Mesenchymal stem cell (in vitro differentiated cells and primary cell): Measurements from ENCODE around the gene PEX3.

Source experiments
- DNase-seq: peaks from one replicate; pipeline ENCODE4 v3.0.0-alpha.2; 2013
- H2AFZ ChIP-seq: one replicate; pipeline ENCODE4 v1.6.1; 2013; ENCODE audit warnings: low read depth, mild to moderate bottlenecking, control low read depth, inconsistent platforms, low read length, moderate library complexity
- H2AK5ac ChIP-seq: 2 replicates; pipeline ENCODE4 v1.6.1; 2013; ENCODE audit warnings: low read length, moderate library complexity, mild to moderate bottlenecking, inconsistent platforms; ENCODE audit not compliant: severe bottlenecking
- H2BK120ac ChIP-seq: one replicate; pipeline ENCODE4 v1.6.1; 2013; ENCODE audit warnings: low read depth, mild to moderate bottlenecking, inconsistent platforms, low read length, moderate library complexity
- H2BK12ac ChIP-seq, 2 experiments: one replicate each; pipeline ENCODE4 v1.6.1; 2013; ENCODE audit warnings: inconsistent platforms in 2 of 2, low read length in 2 of 2, mild to moderate bottlenecking in 2 of 2, moderate library complexity in 2 of 2, control low read depth in 1 of 2
- H2BK15ac ChIP-seq: one replicate; pipeline ENCODE4 v1.6.1; 2013; ENCODE audit warnings: mild to moderate bottlenecking, low read depth, inconsistent platforms; ENCODE audit not compliant: poor library complexity, severe bottlenecking
- H2BK5ac ChIP-seq: 2 replicates; pipeline ENCODE4 v1.6.1; 2013; ENCODE audit warnings: low read depth, mild to moderate bottlenecking, low read length, control low read depth, inconsistent platforms; ENCODE audit not compliant: poor library complexity, severe bottlenecking
- H3K14ac ChIP-seq, 2 experiments: one replicate each; pipeline ENCODE4 v1.6.1; 2013; ENCODE audit warnings: inconsistent platforms in 2 of 2, low read length in 2 of 2, control low read depth in 1 of 2, mild to moderate bottlenecking in 1 of 2, moderate library complexity in 1 of 2
- H3K18ac ChIP-seq, 2 experiments: one replicate each; pipeline ENCODE4 v1.6.1; 2013; ENCODE audit warnings: inconsistent platforms in 2 of 2, low read length in 2 of 2, control low read depth in 1 of 2, low read depth in 1 of 2, mild to moderate bottlenecking in 1 of 2
- H3K23ac ChIP-seq, 2 experiments: one replicate each; pipeline ENCODE4 v1.6.1; 2013; ENCODE audit warnings: inconsistent platforms in 2 of 2, low read length in 2 of 2, mild to moderate bottlenecking in 2 of 2, moderate library complexity in 2 of 2, control low read depth in 1 of 2
- H3K27ac ChIP-seq: 2 replicates; pipeline ENCODE4 v1.5.1; 2013; ENCODE audit warnings: mild to moderate bottlenecking, moderate library complexity, low read length, control low read depth, inconsistent platforms; ENCODE audit not compliant: poor library complexity, severe bottlenecking
- H3K27me3 ChIP-seq, 2 experiments: 2 replicates each; pipeline versions ENCODE4 v1.6.1 to v1.7.0; 2013; ENCODE audit warnings: low read length in 2 of 2, mild to moderate bottlenecking in 2 of 2, moderate library complexity in 2 of 2, control low read depth in 1 of 2, inconsistent platforms in 1 of 2; ENCODE audit not compliant: control insufficient read depth in 1 of 2, insufficient read depth in 1 of 2
- H3K36me3 ChIP-seq, 2 experiments: 2 replicates each; pipeline versions ENCODE4 v1.6.1 to v1.7.0; 2013; ENCODE audit warnings: low read length in 2 of 2, control low read depth in 1 of 2, inconsistent platforms in 1 of 2, low read depth in 1 of 2, mild to moderate bottlenecking in 1 of 2; ENCODE audit not compliant: insufficient read depth in 2 of 2, control insufficient read depth in 1 of 2
- H3K4ac ChIP-seq, 2 experiments: one replicate each; pipeline ENCODE4 v1.6.1; 2013; ENCODE audit warnings: inconsistent platforms in 2 of 2, low read length in 2 of 2, mild to moderate bottlenecking in 2 of 2, moderate library complexity in 2 of 2, control low read depth in 1 of 2, low read depth in 1 of 2
- H3K4me1 ChIP-seq: 2 replicates; pipeline ENCODE4 v1.6.1; 2013; ENCODE audit warnings: low read depth, low read length, control low read depth; ENCODE audit not compliant: control insufficient read depth, insufficient read depth
- H3K4me2 ChIP-seq: 2 replicates; pipeline ENCODE4 v1.6.1; 2013; ENCODE audit warnings: low read length, mild to moderate bottlenecking, inconsistent platforms; ENCODE audit not compliant: poor library complexity, severe bottlenecking
- H3K4me3 ChIP-seq, 2 experiments: 2 replicates each; pipeline versions ENCODE4 v1.5.1 to v1.7.0; 2013; ENCODE audit warnings: low read length in 2 of 2, mild to moderate bottlenecking in 2 of 2, control low read depth in 1 of 2, low read depth in 1 of 2; ENCODE audit not compliant: insufficient read depth in 1 of 2
- H3K79me1 ChIP-seq: replicated peaks from 2 replicates; pipeline ENCODE4 v1.6.1; 2013; ENCODE audit warnings: mild to moderate bottlenecking, control low read depth, low read length, inconsistent platforms; ENCODE audit not compliant: poor library complexity, severe bottlenecking
- H3K9ac ChIP-seq: 2 replicates; pipeline ENCODE4 v1.7.0; 2013; ENCODE audit warnings: mild to moderate bottlenecking, low read length, moderate library complexity
- H3K9me3 ChIP-seq: 2 replicates; pipeline ENCODE4 v1.7.0; 2013; ENCODE audit warnings: mild to moderate bottlenecking, low read length; ENCODE audit not compliant: control insufficient read depth
- H4K8ac ChIP-seq: one replicate; pipeline ENCODE4 v1.6.1; 2013; ENCODE audit warnings: inconsistent platforms, mild to moderate bottlenecking, low read length, moderate library complexity
- H4K91ac ChIP-seq: one replicate; pipeline ENCODE4 v1.6.1; 2013; ENCODE audit warnings: mild to moderate bottlenecking, low read length, inconsistent platforms
- WGBS: methylation state at CpG from one replicate; pipeline ENCODE4 v1.1.7; 2013; ENCODE audit warnings: mixed read lengths; 5-methylcytosine and 5-hydroxymethylcytosine counted together

Gene PEX3

GRCh38 chr6:143426026-143426425 is 24.6 kb upstream of the PEX3 start:
- no peak overlapping the region for H2BK15ac ChIP-seq

GRCh38 chr6:143427109-143427817 is 23.3 kb upstream of the PEX3 start:
- no peak overlapping the region for H3K4me3 ChIP-seq
- no peak overlapping the region for H4K8ac ChIP-seq
- no peaks in the 10 kb centered on the region for H3K4me1 ChIP-seq
- no peak overlapping the region for H3K4me2 ChIP-seq
- H3K9me3 ChIP-seq, result no peaks in the 10 kb centered on the region
- no peaks in the 10 kb centered on the region for H3K27me3 ChIP-seq
- H2AFZ ChIP-seq, result no peak overlapping the region
- no peak overlapping the region for H2BK15ac ChIP-seq
- no peaks in the 10 kb centered on the region for H3K79me1 ChIP-seq
- 2% methylated on average over 4 of the region's 4 CpGs for WGBS
- peak overlapping the region; percentile 23 for H3K9ac ChIP-seq
- H3K4ac ChIP-seq, result no peak overlapping the region
- H3K23ac ChIP-seq, result no peak overlapping the region
- no peak overlapping the region for H4K91ac ChIP-seq
- H3K14ac ChIP-seq, result no peak overlapping the region
- H2BK120ac ChIP-seq, result no peak overlapping the region
- H3K27ac ChIP-seq, result no peak overlapping the region
- H2BK5ac ChIP-seq, result no peak overlapping the region
- H3K36me3 ChIP-seq, result peaks cover 0 to 13% of the 10 kb centered on the region in 2 experiments
- DNase-seq, result peak; percentile 83
- no peak overlapping the region for H2AK5ac ChIP-seq
- no peak overlapping the region for H3K18ac ChIP-seq
- H2BK12ac ChIP-seq, result no peak overlapping the region

More at GRCh38 chr6:143426026-143426425, 24.6 kb upstream of the PEX3 start:
- Histone ChIP-seq H2AK5ac (no peak overlapping the region), H2BK120ac (no peak overlapping the region), H3K9me3 (no peaks in the 10 kb centered on the region), H3K4me3 (no peak overlapping the region), H4K8ac (no peak overlapping the region), H3K79me1 (no peaks in the 10 kb centered on the region), H3K36me3 (peaks cover 0 to 5% of the 10 kb centered on the region in 2 experiments), H2AFZ (no peak overlapping the region), H3K4me1 (no peaks in the 10 kb centered on the region), H3K14ac (no peak overlapping the region), H2BK12ac (no peak overlapping the region), H3K4ac (no peak overlapping the region), H2BK5ac (no peak overlapping the region), H3K27ac (no peak overlapping the region), H3K4me2 (no peak overlapping the region), H3K27me3 (no peaks in the 10 kb centered on the region), H3K9ac (peak overlapping the region; percentile 23), H3K23ac (no peak overlapping the region), H3K18ac (no peak overlapping the region), H4K91ac (no peak overlapping the region)
- WGBS, result 51% methylated on average over 2 of the region's 2 CpGs
- DNase-seq, result peak; percentile 4

GRCh38 chr6:143429970-143430369 is 20.6 kb upstream of the PEX3 start:
- Histone ChIP-seq H3K79me1 (no peaks in the 10 kb centered on the region), H4K8ac (no peak overlapping the region), H3K4me2 (no peak overlapping the region), H2BK5ac (no peak overlapping the region), H3K4me3 (no peak overlapping the region), H3K36me3 (peaks cover 0 to 28% of the 10 kb centered on the region in 2 experiments), H3K4ac (no peak overlapping the region), H2AFZ (no peak overlapping the region), H2BK15ac (no peak overlapping the region), H3K18ac (no peak overlapping the region), H3K9me3 (no peaks in the 10 kb centered on the region), H3K4me1 (no peaks in the 10 kb centered on the region), H2BK120ac (no peak overlapping the region), H2AK5ac (no peak overlapping the region), H2BK12ac (no peak overlapping the region), H3K23ac (no peak overlapping the region), H3K9ac (no peak overlapping the region), H4K91ac (no peak overlapping the region), H3K27me3 (no peaks in the 10 kb centered on the region), H3K14ac (no peak overlapping the region), H3K27ac (no peak overlapping the region)
- 88% methylated on average over 4 of the region's 4 CpGs for WGBS
- no peak for DNase-seq

GRCh38 chr6:143431226-143431625 is 19.4 kb upstream of the PEX3 start:
- no peak overlapping the region for H3K27ac ChIP-seq
- no peak overlapping the region for H4K91ac ChIP-seq
- H2BK5ac ChIP-seq, result no peak overlapping the region
- H3K79me1 ChIP-seq, result no peaks in the 10 kb centered on the region
- H2BK15ac ChIP-seq, result no peak overlapping the region
- H3K4me2 ChIP-seq, result no peak overlapping the region
- no peak overlapping the region for H2AK5ac ChIP-seq
- no peak for DNase-seq
- WGBS, result no CpG with 5 or more reads among the region's 1 CpG
- H3K18ac ChIP-seq, result no peak overlapping the region
- H2AFZ ChIP-seq, result no peak overlapping the region
- no peak overlapping the region for H3K9ac ChIP-seq
- no peak overlapping the region for H3K4ac ChIP-seq
- no peaks in the 10 kb centered on the region for H3K27me3 ChIP-seq
- peaks cover 0 to 29% of the 10 kb centered on the region in 2 experiments for H3K36me3 ChIP-seq
- H3K14ac ChIP-seq, result no peak overlapping the region
- no peaks in the 10 kb centered on the region for H3K9me3 ChIP-seq
- no peak overlapping the region for H2BK12ac ChIP-seq
- no peak overlapping the region for H3K4me3 ChIP-seq
- no peak overlapping the region for H2BK120ac ChIP-seq
- H3K4me1 ChIP-seq, result no peaks in the 10 kb centered on the region
- H3K23ac ChIP-seq, result no peak overlapping the region
- no peak overlapping the region for H4K8ac ChIP-seq
